Astrocyte (in vitro differentiated cells and primary cell): ENCODE data around the gene FUT9. TPM values are rescaled to one million over a fixed set of nuclear protein-coding genes. Genes with fewer than 3 reads are reported as not detected.

Source experiments
- DNase-seq: peaks from one replicate; pipeline ENCODE4 v3.0.0-alpha.2; 2010; ENCODE audit warnings: low read depth
- FAIRE-seq: peaks from 2 replicates; lab custom pipeline; 2011; peaks lifted over from hg19 to GRCh38; lab: Jason Lieb, UNC
- H2AFZ ChIP-seq: 2 replicates; pipeline ENCODE4 v1.6.0; 2012; ENCODE audit warnings: low read depth, low read length, inconsistent platforms
- H3K27ac ChIP-seq: 2 replicates; pipeline ENCODE4 v1.5.1; 2011; ENCODE audit warnings: low read depth, low read length, inconsistent platforms
- H3K27me3 ChIP-seq: 2 replicates; pipeline ENCODE4 v1.6.0; 2011; ENCODE audit warnings: low read length, inconsistent platforms; ENCODE audit not compliant: insufficient read depth
- H3K36me3 ChIP-seq: 2 replicates; pipeline ENCODE4 v1.5.1; 2011; ENCODE audit warnings: low read length, inconsistent platforms; ENCODE audit not compliant: insufficient read depth
- H3K4me1 ChIP-seq: 2 replicates; pipeline ENCODE4 v1.5.1; 2011; ENCODE audit warnings: low read length, inconsistent platforms; ENCODE audit not compliant: insufficient read depth
- H3K4me2 ChIP-seq: 2 replicates; pipeline ENCODE4 v1.6.0; 2012; ENCODE audit warnings: low read length, inconsistent platforms
- H3K4me3 ChIP-seq: 2 replicates; pipeline ENCODE4 v1.5.1; 2011; ENCODE audit warnings: low read depth, mild to moderate bottlenecking, low read length, inconsistent platforms; ENCODE audit not compliant: insufficient read depth
- H3K79me2 ChIP-seq: 2 replicates; pipeline ENCODE4 v1.6.0; 2012; ENCODE audit warnings: mild to moderate bottlenecking, low read length, inconsistent platforms; ENCODE audit not compliant: insufficient read depth
- H3K9ac ChIP-seq: 2 replicates; pipeline ENCODE4 v1.6.0; 2012; ENCODE audit warnings: mild to moderate bottlenecking, low read length, inconsistent platforms
- H3K9me3 ChIP-seq: 2 replicates; pipeline ENCODE4 v1.5.1; 2012; ENCODE audit warnings: low read depth, mild to moderate bottlenecking, low read length, inconsistent platforms; ENCODE audit not compliant: insufficient read depth
- H4K20me1 ChIP-seq: 2 replicates; pipeline ENCODE4 v1.6.0; 2012; ENCODE audit warnings: low read length, inconsistent platforms; ENCODE audit not compliant: insufficient read depth
- H3K27ac Mint-ChIP-seq: one replicate; pipeline ENCODE4 v1.8.0; 2021; ENCODE audit warnings: mild to moderate bottlenecking, mixed read lengths; ENCODE audit not compliant: unreplicated experiment
- H3K27me3 Mint-ChIP-seq: one replicate; pipeline ENCODE4 v1.8.0; 2021; ENCODE audit warnings: low read depth, mixed read lengths; ENCODE audit not compliant: unreplicated experiment
- H3K36me3 Mint-ChIP-seq: one replicate; pipeline ENCODE4 v1.8.0; 2021; ENCODE audit warnings: low read depth, mixed read lengths; ENCODE audit not compliant: unreplicated experiment
- H3K4me1 Mint-ChIP-seq: one replicate; pipeline ENCODE4 v1.8.0; 2021; ENCODE audit warnings: low read depth, mixed read lengths; ENCODE audit not compliant: unreplicated experiment
- H3K4me3 Mint-ChIP-seq: one replicate; pipeline ENCODE4 v1.8.0; 2021; ENCODE audit warnings: mild to moderate bottlenecking, moderate library complexity, mixed read lengths; ENCODE audit not compliant: unreplicated experiment
- H3K9me3 Mint-ChIP-seq: one replicate; pipeline ENCODE4 v1.8.0; 2021; ENCODE audit warnings: mild to moderate bottlenecking, mixed read lengths; ENCODE audit not compliant: unreplicated experiment
- CTCF ChIP-seq: IDR thresholded peaks from 2 replicates; pipeline ENCODE4 v1.5.1; 2011; ENCODE audit warnings: low read depth, mild to moderate bottlenecking, inconsistent platforms, low read length, moderate library complexity; ENCODE audit not compliant: insufficient read depth
- EZH2 ChIP-seq: IDR thresholded peaks from 2 replicates; pipeline ENCODE4 v1.6.1; 2012; ENCODE audit warnings: mild to moderate bottlenecking, low read length, inconsistent platforms; ENCODE audit not compliant: insufficient read depth
- total RNA-seq: library from RNA; stranded (reverse); gene quantifications from 2 replicates; pipeline ENCODE4 v1.2.1, GENCODE V29; 2021

FUT9 gene
- total RNA-seq, 1 donor from 2014 or later, result 0.20 TPM

DNA sequence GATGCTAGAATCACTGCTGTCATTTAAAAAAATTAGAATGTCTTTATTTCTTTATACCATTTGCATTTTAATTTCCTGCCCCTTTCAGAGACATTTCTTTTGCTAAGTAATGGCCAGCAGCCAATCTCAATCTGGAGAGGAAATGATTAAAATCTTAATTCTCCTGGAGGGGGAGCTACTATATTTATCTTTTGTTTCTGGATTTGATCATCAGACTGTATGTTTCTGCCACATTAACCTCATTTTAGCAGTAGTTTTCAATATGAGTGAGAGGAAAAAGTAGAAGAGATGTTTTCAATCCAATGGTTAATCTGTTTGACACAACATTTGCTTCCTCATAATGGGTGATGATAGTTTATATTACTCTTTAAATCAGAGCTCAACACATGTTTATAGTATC lies 138.0 kb downstream of the FUT9 start:
- DNase-seq (peak; percentile 9), FAIRE-seq (no peak)
- H3K4me3 ChIP-seq, result no peak overlapping the region
- TF ChIP-seq CTCF (no peak), EZH2 (no peak)
- H3K4me1 ChIP-seq, result no peaks in the 10 kb centered on the region
- H3K4me3 Mint-ChIP-seq, result no peak overlapping the region
- H3K4me2 ChIP-seq, result no peak overlapping the region
- no peaks in the 10 kb centered on the region for H3K79me2 ChIP-seq
- H3K36me3 Mint-ChIP-seq, result no peaks in the 10 kb centered on the region
- H3K27me3 Mint-ChIP-seq, result no peaks in the 10 kb centered on the region
- no peak overlapping the region for H2AFZ ChIP-seq
- H3K9ac ChIP-seq, result no peak overlapping the region
- H3K4me1 Mint-ChIP-seq, result peaks cover 13% of the 10 kb centered on the region
- no peaks in the 10 kb centered on the region for H3K9me3 ChIP-seq
- no peaks in the 10 kb centered on the region for H3K27me3 ChIP-seq
- no peaks in the 10 kb centered on the region for H3K9me3 Mint-ChIP-seq
- H3K36me3 ChIP-seq, result no peaks in the 10 kb centered on the region
- H3K27ac ChIP-seq, result no peak overlapping the region
- no peaks in the 10 kb centered on the region for H4K20me1 ChIP-seq
- H3K27ac Mint-ChIP-seq, result no peak overlapping the region

DNA sequence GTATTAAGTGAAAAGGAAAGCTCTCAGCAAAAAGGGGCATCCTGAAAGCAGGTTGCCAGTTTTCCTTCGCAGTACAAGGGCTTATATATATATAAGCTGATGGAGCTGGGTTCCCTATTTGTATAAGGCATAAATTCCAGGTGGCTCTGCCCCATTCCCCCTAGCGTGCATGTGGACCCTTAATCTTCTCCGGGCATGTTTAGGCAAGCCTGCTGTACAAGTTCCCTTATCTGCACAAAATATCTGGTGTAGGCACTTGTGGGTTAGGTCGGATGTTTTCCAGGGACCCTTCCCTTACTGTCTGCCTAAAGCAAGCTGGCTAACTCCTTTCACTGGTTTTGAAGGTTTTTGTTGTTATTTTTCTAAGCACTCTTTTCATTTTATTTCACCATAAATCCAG lies 140.7 kb downstream of the FUT9 start:
- H3K36me3 Mint-ChIP-seq, result no peaks in the 10 kb centered on the region

More for the DNA sequence above, 140.7 kb downstream of the FUT9 start:
- Histone ChIP-seq H3K4me1 (no peaks in the 10 kb centered on the region), H3K9ac (no peak overlapping the region), H3K9me3 (no peaks in the 10 kb centered on the region), H3K79me2 (no peaks in the 10 kb centered on the region), H4K20me1 (no peaks in the 10 kb centered on the region), H3K4me3 (no peak overlapping the region), H3K4me2 (no peak overlapping the region), H2AFZ (no peak overlapping the region), H3K27ac (no peak overlapping the region), H3K36me3 (no peaks in the 10 kb centered on the region), H3K27me3 (no peaks in the 10 kb centered on the region)
- Mint-ChIP-seq H3K9me3 (no peaks in the 10 kb centered on the region), H3K27ac (peak overlapping the region; percentile 30), H3K4me3 (no peak overlapping the region), H3K4me1 (peaks cover 13% of the 10 kb centered on the region), H3K27me3 (no peaks in the 10 kb centered on the region)
- TF ChIP-seq EZH2, result no peak
- TF ChIP-seq CTCF, result no peak
- FAIRE-seq (no peak), DNase-seq (no peak)
